H1 (cell line): ENCODE results near the gene RFX1. TPM values are rescaled to one million over a fixed set of nuclear protein-coding genes. Genes with fewer than 3 reads are reported as not detected.

Source experiments
- CTCF ChIA-PET: fragments of 300-600 bp; sonication (Branson Sonifier 250); formaldehyde crosslinking; loops from one replicate; lab custom pipeline; 2021; ENCODE audit not compliant: partially characterized antibody; lab: Charles Lee
- POLR2A ChIA-PET: fragments of 300-600 bp; sonication (Branson Sonifier 250); formaldehyde crosslinking; loops from one replicate; lab custom pipeline; 2021; ENCODE audit warnings: inconsistent platforms; ENCODE audit not compliant: partially characterized antibody; lab: Charles Lee
- DNase-seq, 2 experiments: peaks; one replicate each; pipeline versions ENCODE4 v3.0.0 to v3.0.0-alpha.2; 2010 to 2022; ENCODE audit warnings: low spot score in 2 of 2, low read depth in 1 of 2, mixed read lengths in 1 of 2
- FAIRE-seq: peaks from 2 replicates; lab custom pipeline; 2011; peaks lifted over from hg19 to GRCh38; lab: Jason Lieb, UNC
- H2AFZ ChIP-seq: 2 replicates; pipeline ENCODE4 v1.8.1; 2012; ENCODE audit warnings: low read length, inconsistent platforms
- H2AK5ac ChIP-seq: 2 replicates; pipeline ENCODE4 v1.6.1; 2013; ENCODE audit warnings: low read depth, low read length
- H2BK120ac ChIP-seq: replicated peaks from 2 replicates; pipeline ENCODE3; 2013; ENCODE audit warnings: low read depth, low read length, inconsistent platforms
- H2BK12ac ChIP-seq: 2 replicates; pipeline ENCODE4 v1.6.1; 2013; ENCODE audit warnings: low read depth, low read length
- H2BK15ac ChIP-seq: 2 replicates; pipeline ENCODE4 v1.6.1; 2013; ENCODE audit warnings: low read length
- H2BK20ac ChIP-seq: 2 replicates; pipeline ENCODE4 v1.6.1; 2013; ENCODE audit warnings: low read length
- H2BK5ac ChIP-seq: 2 replicates; pipeline ENCODE4 v1.6.1; 2013; ENCODE audit warnings: low read depth, low read length
- H3K14ac ChIP-seq: 2 replicates; pipeline ENCODE4 v1.6.1; 2013; ENCODE audit warnings: inconsistent platforms; ENCODE audit not compliant: insufficient read length
- H3K18ac ChIP-seq: 2 replicates; pipeline ENCODE4 v1.6.1; 2013; ENCODE audit warnings: low read length; ENCODE audit errors: extremely low read depth
- H3K23ac ChIP-seq: 2 replicates; pipeline ENCODE4 v1.6.1; 2013; ENCODE audit warnings: inconsistent platforms; ENCODE audit not compliant: insufficient read length
- H3K23me2 ChIP-seq: 2 replicates; pipeline ENCODE4 v1.6.1; 2013; ENCODE audit warnings: low read depth, low read length
- H3K27ac ChIP-seq: 2 replicates; pipeline ENCODE4 v1.6.1; 2011; ENCODE audit warnings: low read depth, low read length, inconsistent platforms
- H3K27me3 ChIP-seq, 4 experiments: replicated peaks in 1 of 4; 1 replicate in 1 of 4; 2 replicates in 3 of 4; pipeline versions ENCODE4 v1.6.1 to v1.8.1; 2011 to 2013; ENCODE audit warnings: low read length in 3 of 4, mild to moderate bottlenecking in 3 of 4, inconsistent platforms in 2 of 4, mixed read lengths in 2 of 4, moderate library complexity in 1 of 4; ENCODE audit not compliant: control insufficient read depth in 3 of 4, insufficient read depth in 3 of 4; ENCODE audit errors: extremely low read depth in 1 of 4
- H3K36me3 ChIP-seq, 4 experiments: 2 replicates each; pipeline versions ENCODE4 v1.6.1 to v1.8.1; 2011 to 2013; ENCODE audit warnings: mild to moderate bottlenecking in 4 of 4, low read length in 3 of 4, moderate library complexity in 2 of 4, control low read depth in 1 of 4, inconsistent platforms in 1 of 4; ENCODE audit not compliant: insufficient read depth in 4 of 4, control insufficient read depth in 2 of 4
- H3K4ac ChIP-seq: replicated peaks from 2 replicates; pipeline ENCODE3; 2013; ENCODE audit warnings: low read length, low read depth, mixed read lengths, inconsistent platforms; ENCODE audit not compliant: insufficient read length
- H3K4me1 ChIP-seq, 4 experiments: replicated peaks in 1 of 4; 1 replicate in 1 of 4; 2 replicates in 3 of 4; pipeline versions ENCODE4 v1.6.1 to v1.8.1; 2011 to 2013; ENCODE audit warnings: low read length in 3 of 4, inconsistent platforms in 2 of 4, mixed read lengths in 1 of 4; ENCODE audit not compliant: insufficient read depth in 4 of 4, control insufficient read depth in 3 of 4
- H3K4me2 ChIP-seq, 2 experiments: 2 replicates each; pipeline versions ENCODE4 v1.6.1 to v1.8.1; 2011 to 2013; ENCODE audit warnings: low read depth in 2 of 2, low read length in 2 of 2, control low read depth in 1 of 2, inconsistent platforms in 1 of 2, mild to moderate bottlenecking in 1 of 2; ENCODE audit not compliant: insufficient read depth in 1 of 2
- H3K4me3 ChIP-seq, 4 experiments: fragments of 200-600, 300-600 bp in 1 of 4; sonication (generic), shearing (Covaris generic), sonication (Bioruptor Twin) in 1 of 4; 2 replicates each; pipeline versions ENCODE4 v1.5.1 to v1.8.1; 2011 to 2016; ENCODE audit warnings: low read length in 4 of 4, low read depth in 3 of 4, control low read depth in 2 of 4, inconsistent platforms in 2 of 4, mild to moderate bottlenecking in 2 of 4, mixed read lengths in 1 of 4, moderate library complexity in 1 of 4; ENCODE audit not compliant: insufficient read depth in 2 of 4; ENCODE audit errors: extremely low read depth in 1 of 4
- H3K56ac ChIP-seq: replicated peaks from 2 replicates; pipeline ENCODE3; 2013; ENCODE audit warnings: low read depth, mild to moderate bottlenecking, mixed read lengths, low read length, inconsistent platforms; ENCODE audit not compliant: insufficient read length
- H3K79me1 ChIP-seq: 2 replicates; pipeline ENCODE4 v1.6.1; 2013; ENCODE audit warnings: low read depth, low read length, control low read depth
- H3K79me2 ChIP-seq, 2 experiments: 2 replicates each; pipeline versions ENCODE4 v1.6.1 to v1.8.1; 2012 to 2013; ENCODE audit warnings: low read length in 2 of 2, mild to moderate bottlenecking in 2 of 2, inconsistent platforms in 1 of 2; ENCODE audit not compliant: insufficient read depth in 2 of 2, control insufficient read depth in 1 of 2
- H3K9ac ChIP-seq, 4 experiments: replicated peaks in 1 of 4; 1 replicate in 1 of 4; 2 replicates in 3 of 4; pipeline versions ENCODE4 v1.6.1 to v1.8.1; 2011 to 2013; ENCODE audit warnings: low read depth in 3 of 4, low read length in 3 of 4, control low read depth in 2 of 4, mild to moderate bottlenecking in 2 of 4, moderate library complexity in 2 of 4, inconsistent platforms in 1 of 4; ENCODE audit errors: extremely low read depth in 1 of 4
- H3K9me3 ChIP-seq, 2 experiments: 2 replicates each; pipeline versions ENCODE4 v1.6.1 to v1.8.1; 2012 to 2013; ENCODE audit warnings: mild to moderate bottlenecking in 2 of 2, moderate library complexity in 2 of 2, control low read depth in 1 of 2, inconsistent platforms in 1 of 2, low read depth in 1 of 2, low read length in 1 of 2, mixed read lengths in 1 of 2; ENCODE audit not compliant: insufficient read depth in 2 of 2
- H4K20me1 ChIP-seq, 2 experiments: replicated peaks in 1 of 2; 2 replicates each; pipeline versions ENCODE3 to v1.8.1; 2011 to 2013; ENCODE audit warnings: inconsistent platforms in 2 of 2, low read length in 2 of 2, mild to moderate bottlenecking in 1 of 2; ENCODE audit not compliant: insufficient read depth in 2 of 2, control insufficient read depth in 1 of 2
- H4K5ac ChIP-seq: 2 replicates; pipeline ENCODE4 v1.6.1; 2013; ENCODE audit warnings: low read length, low read depth, mixed read lengths, inconsistent platforms; ENCODE audit not compliant: insufficient read length
- H4K8ac ChIP-seq: 2 replicates; pipeline ENCODE4 v1.8.0; 2013; ENCODE audit warnings: mild to moderate bottlenecking, moderate library complexity, low read length, inconsistent platforms; ENCODE audit not compliant: insufficient read depth; ENCODE audit errors: extremely low read depth
- H4K91ac ChIP-seq: replicated peaks from 2 replicates; pipeline ENCODE3; 2013; ENCODE audit warnings: low read length, mixed read lengths, inconsistent platforms; ENCODE audit not compliant: insufficient read length
- CBX5 ChIP-seq: fragments of 300-800, 300-1000 bp; sonication (generic); IDR thresholded peaks from 2 replicates; pipeline ENCODE4 v1.7.1; 2016; ENCODE audit warnings: antibody characterized with exemption, low read length, low read depth
- EZH2 ChIP-seq: fragments of 200-600 bp; sonication (generic); IDR thresholded peaks from 2 replicates; pipeline ENCODE4 v1.7.1; 2012; ENCODE audit warnings: low read depth, mild to moderate bottlenecking, moderate library complexity, low read length, inconsistent platforms; ENCODE audit not compliant: severe bottlenecking
- GTF2F1 ChIP-seq: IDR thresholded peaks from 2 replicates; pipeline ENCODE4 v1.6.1; 2012; ENCODE audit warnings: low read depth, low read length, improper control_type of control experiment, borderline replicate concordance
- KDM4A ChIP-seq: IDR thresholded peaks from one replicate; pipeline ENCODE4 v1.7.1; 2012; ENCODE audit warnings: low read depth, mild to moderate bottlenecking, moderate library complexity, low read length, inconsistent platforms; ENCODE audit not compliant: severe bottlenecking
- NANOG ChIP-seq: IDR thresholded peaks from 2 replicates; pipeline ENCODE4 v1.6.1; 2011; ENCODE audit warnings: low read length, low read depth, mild to moderate bottlenecking, inconsistent platforms; ENCODE audit not compliant: insufficient read depth, poor library complexity, severe bottlenecking
- POLR2AphosphoS5 ChIP-seq: IDR thresholded peaks from 2 replicates; pipeline ENCODE4 v1.6.1; 2011; ENCODE audit warnings: low read depth, low read length
- SIN3A ChIP-seq, 2 experiments: IDR thresholded peaks in 1 of 2; conservative IDR thresholded peaks in 1 of 2; 2 replicates each; pipeline ENCODE4 v1.6.1; 2011 to 2012; ENCODE audit warnings: low read length in 2 of 2, improper control_type of control experiment in 1 of 2, low read depth in 1 of 2, mild to moderate bottlenecking in 1 of 2
- SP2 ChIP-seq: IDR thresholded peaks from 2 replicates; pipeline ENCODE4 v1.6.1; 2012; ENCODE audit warnings: mild to moderate bottlenecking, low read length, inconsistent platforms
- WGBS, 2 experiments: shearing (Covaris generic) in 1 of 2; methylation state at CpG; one replicate each; pipeline versions ENCODE4 v1.1.6 to v1.1.7; 2013 to 2015; ENCODE audit warnings: low lambda C conversion rate in 2 of 2, mixed read lengths in 2 of 2, inconsistent platforms in 1 of 2, low coverage in 1 of 2, missing lambda C conversion rate in 1 of 2; ENCODE audit not compliant: insufficient replicate concordance in 2 of 2, insufficient coverage in 1 of 2, insufficient read length in 1 of 2; ENCODE audit errors: extremely low coverage in 1 of 2, missing lambda C conversion rate in 1 of 2; 5-methylcytosine and 5-hydroxymethylcytosine counted together
- polyA plus RNA-seq, 7 experiments: library from polyadenylated mRNA; depleted of rRNA in 3 of 7; stranded (reverse) in 5 of 7; unstranded in 2 of 7; fragments of >200 nt in 5 of 7; fragments of 200-250 nt in 2 of 7; gene quantifications; 1 replicate in 5 of 7; 2 replicates in 1 of 7; 4 replicates in 1 of 7; pipeline versions ENCODE4 v1.2.1 to v1.2.3, GENCODE V29; 2011 to 2013; ENCODE audit warnings: missing spikeins in 2 of 7, mixed read lengths in 2 of 7
- total RNA-seq: library from RNA; stranded (reverse); fragmentation: NEBNext Ultra II Directional; extraction: Animal tissue kit (Norgen Biotek cat#: 25700); gene quantifications from 2 replicates; pipeline ENCODE4 v1.2.1, GENCODE V29; 2021

Gene RFX1
- total and polyA plus RNA-seq, 2 of the 8 experiments (the other 6 are each of a cell fraction or from before 2014, with no cell fraction given), result 4.9 to 17.0 TPM

DNA sequence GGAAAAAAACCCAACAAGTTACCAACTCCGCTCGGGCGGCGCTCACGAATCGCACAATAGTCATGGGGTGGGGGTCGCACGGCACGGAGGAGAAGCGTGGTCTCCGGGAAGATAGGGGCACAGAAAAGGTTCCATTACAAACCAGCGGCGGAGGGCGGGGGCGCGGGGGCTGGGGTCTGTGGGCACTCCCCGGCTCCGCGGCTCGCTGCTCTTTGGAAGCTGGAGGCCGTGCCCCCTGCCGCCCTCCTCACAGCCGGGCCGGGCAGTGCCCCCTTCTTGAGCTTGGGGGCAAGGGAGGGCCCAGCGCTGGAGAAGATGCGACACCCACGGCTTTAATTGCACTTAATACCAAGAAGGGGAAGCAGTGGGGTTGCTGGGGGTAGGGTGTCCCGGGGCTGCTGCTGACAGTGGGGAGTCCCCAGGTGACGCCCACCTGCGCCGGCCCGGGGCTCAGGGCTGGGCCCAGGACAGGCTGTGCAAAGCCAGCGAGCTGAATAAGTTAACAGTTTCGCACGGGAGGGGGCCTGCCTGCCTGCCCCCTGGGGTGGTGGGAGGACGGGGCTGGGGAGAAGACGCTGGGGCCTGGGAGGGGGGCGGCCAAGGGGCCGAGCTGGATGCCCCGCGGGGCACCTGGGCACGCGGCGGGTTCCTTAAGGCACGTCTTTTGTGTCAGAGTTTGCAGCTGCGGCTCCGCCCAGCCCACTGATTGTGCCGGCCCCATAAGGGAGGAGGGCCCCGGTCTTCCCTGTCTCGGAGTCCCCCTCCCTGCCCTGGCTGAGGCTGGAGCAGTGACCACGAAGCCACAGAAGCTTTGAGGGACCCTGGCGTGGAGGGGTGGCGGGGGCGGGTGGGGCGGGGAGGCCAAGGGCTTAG is 44.1 kb downstream of the RFX1 start:
- WGBS, 2 experiments, result 36% methylated on average over 26 of the region's 55 CpGs; no CpG with 5 or more reads in 1 of the 2 experiments
- TF ChIP-seq NANOG, result no peak
- no peak for TF ChIP-seq KDM4A
- TF ChIP-seq POLR2AphosphoS5, result 0 out of 2 replicates have a peak, but pooled peaks have one; percentile 10
- no peak for TF ChIP-seq EZH2
- no peak for TF ChIP-seq SP2
- no peak for TF ChIP-seq CBX5
- no peak; a peak in 1 of 4 replicates for TF ChIP-seq SIN3A (conservative IDR thresholded peaks at IDR 0.05 in 1 of 2, IDR thresholded peaks at IDR 0.05 in 1 of 2; ENCODE audit: low read depth in 1 of 2, low read length in 2 of 2)
- no peak for TF ChIP-seq GTF2F1
- ChIA-PET CTCF (interaction anchor here (0.7 to 7.8 kb wide), 21 partner anchors 9 to 111 kb away, joined by 3 to 77 read pairs (median 5); partner anchors contain the start of genes IL27RA, MISP3 and PODNL1), POLR2A (interaction anchor here (0.6 to 4.8 kb wide), 31 partner anchors 8 to 195 kb away, joined by 3 to 48 read pairs (median 4); partner anchors contain the start of genes BRME1, DCAF15, IL27RA and PODNL1)
- Histone ChIP-seq H2BK5ac (no peak overlapping the region), H3K9me3 (no peaks in the 10 kb centered on the region), H3K23me2 (peaks cover 13% of the 10 kb centered on the region; the same call in 1 of the 2 replicates), H2BK120ac (no peak overlapping the region), H3K27me3 (peaks cover 0 to 4% (median 0%) of the 10 kb centered on the region in 4 experiments; a peak in 2 of 7 replicates), H4K91ac (no peak overlapping the region), H3K56ac (no peak overlapping the region), H3K4me1 (peaks cover 0 to 9% (median 4%) of the 10 kb centered on the region in 4 experiments; a peak in 4 of 7 replicates), H3K4ac (no peak overlapping the region), H3K4me2 (peak overlapping the region; percentile 66 to 98), H2BK12ac (no peak overlapping the region), H3K79me2 (no peaks in the 10 kb centered on the region), H4K20me1 (peaks cover 0 to 3% of the 10 kb centered on the region in 2 experiments), H2BK20ac (no peak overlapping the region), H3K36me3 (peaks cover 3 to 30% (median 24%) of the 10 kb centered on the region in 4 experiments; a peak in 6 of 8 replicates), H3K4me3 (peak overlapping the region; percentile 23 to 66 (median 28); a peak in 7 of 8 replicates), H3K79me1 (no peaks in the 10 kb centered on the region; the same call in 1 of the 2 replicates), H2AK5ac (no peak overlapping the region), H2BK15ac (no peak overlapping the region), H4K8ac (peak overlapping the region; percentile 64; the same call in 1 of the 2 replicates), H4K5ac (no peak overlapping the region), H2AFZ (no peak overlapping the region), H3K14ac (no peak overlapping the region), H3K23ac (no peak overlapping the region), H3K9ac (peak overlapping the region in 1 of 4 experiments; percentile 51; a peak in 2 of 7 replicates), H3K18ac (no peak overlapping the region; the same call in 1 of the 2 replicates), H3K27ac (no peak overlapping the region)
- no peak for FAIRE-seq
- DNase-seq, result peak in 1 of 2 experiments; percentile 74
